Peyer's patch (tissue), 4 donors: ENCODE data around the gene CERS6.

Source experiments
- CTCF ChIP-seq, 6 experiments: fragments of 450-650 bp in 4 of 6; fragments of 200-600 bp in 2 of 6; sonication (generic) in 1 of 6; IDR thresholded peaks; one replicate each; pipeline ENCODE4 v1.5.1; 2017 to 2019; ENCODE audit warnings: antibody characterized with exemption in 6 of 6, mild to moderate bottlenecking in 3 of 6, moderate library complexity in 1 of 6
- POLR2A ChIP-seq, 2 donors: fragments of 450-650 bp; IDR thresholded peaks; one replicate each; pipeline ENCODE4 v1.5.1; 2017; ENCODE audit warnings: antibody characterized with exemption in 2 of 2, mild to moderate bottlenecking in 2 of 2, moderate library complexity in 2 of 2

GRCh38 chr2:168416555-168416954, 39.5 kb upstream of the CERS6 start:
- TF ChIP-seq CTCF (IDR thresholded peaks at IDR 0.05) (no peak), POLR2A (IDR thresholded peaks at IDR 0.05) (no peak)
